WTC11 (cell line): ENCODE results near the gene GIPC3. TPM values are rescaled to one million over a fixed set of nuclear protein-coding genes. Genes with fewer than 3 reads are reported as not detected.

Experiments used
- ATAC-seq: fragments of 200-7000 bp; cut with Tn5 transposase; 2 replicates; pipeline ENCODE4 v1.10.0; 2021; ENCODE audit warnings: mild to moderate bottlenecking, moderate library complexity
- CTCF ChIA-PET: fragments of 300-600 bp; sonication (Branson Sonifier 250); formaldehyde crosslinking; loops from one replicate; lab custom pipeline; 2021; ENCODE audit warnings: antibody characterized with exemption; lab: Charles Lee
- POLR2A ChIA-PET: fragments of 350-600 bp; sonication (Branson Sonifier 250); formaldehyde crosslinking; loops from one replicate; lab custom pipeline; 2021; ENCODE audit warnings: antibody characterized with exemption; lab: Charles Lee
- DNase-seq: peaks from one replicate; pipeline ENCODE4 v3.0.0; 2021; ENCODE audit warnings: low spot score
- H3K27ac Mint-ChIP-seq: 2 replicates; pipeline ENCODE4 v1.8.0; 2021; ENCODE audit warnings: mixed read lengths
- H3K27me3 Mint-ChIP-seq: 2 replicates; pipeline ENCODE4 v1.8.0; 2021; ENCODE audit warnings: low read depth, mild to moderate bottlenecking, moderate library complexity, mixed read lengths
- H3K36me3 Mint-ChIP-seq: 2 replicates; pipeline ENCODE4 v1.8.0; 2021; ENCODE audit warnings: mixed read lengths
- H3K4me1 Mint-ChIP-seq: 2 replicates; pipeline ENCODE4 v1.8.0; 2022; ENCODE audit warnings: mixed read lengths
- H3K4me3 Mint-ChIP-seq: 2 replicates; pipeline ENCODE4 v1.8.0; 2021; ENCODE audit warnings: mild to moderate bottlenecking, moderate library complexity, mixed read lengths
- H3K9me3 Mint-ChIP-seq: 2 replicates; pipeline ENCODE4 v1.8.0; 2021; ENCODE audit warnings: mixed read lengths
- AR ChIP-seq: fragments of 250-450 bp; sonication (Bioruptor Pico); IDR thresholded peaks from 2 replicates; pipeline ENCODE4 v1.9.0; 2021; ENCODE audit warnings: mild to moderate bottlenecking
- CBFB ChIP-seq: sonication (generic); formaldehyde crosslinking; IDR thresholded peaks from 2 replicates; pipeline ENCODE4 v1.8.1; 2022; ENCODE audit warnings: mild to moderate bottlenecking, low read depth, missing genetic modification reagents
- FOXP1 ChIP-seq: sonication (generic); formaldehyde crosslinking; IDR thresholded peaks from 2 replicates; pipeline ENCODE4 v1.8.0; 2022; ENCODE audit warnings: missing genetic modification reagents, mild to moderate bottlenecking, moderate library complexity, borderline replicate concordance
- IRF2 ChIP-seq: sonication (generic); formaldehyde crosslinking; IDR thresholded peaks from 2 replicates; pipeline ENCODE4 v1.8.0; 2022; ENCODE audit warnings: low read depth, missing genetic modification reagents, borderline replicate concordance
- NR1H2 ChIP-seq: sonication (generic); formaldehyde crosslinking; IDR thresholded peaks from 2 replicates; pipeline ENCODE4 v1.9.0; 2021; ENCODE audit warnings: mild to moderate bottlenecking, moderate library complexity, missing genetic modification reagents
- NR3C1 ChIP-seq: sonication (generic); formaldehyde crosslinking; conservative IDR thresholded peaks from 2 replicates; pipeline ENCODE4 v1.8.1; 2023; ENCODE audit warnings: low read depth, mild to moderate bottlenecking, missing genetic modification reagents
- PRDM15 ChIP-seq: sonication (generic); formaldehyde crosslinking; IDR thresholded peaks from 2 replicates; pipeline ENCODE4 v1.8.0; 2022; ENCODE audit warnings: missing genetic modification reagents
- RELA ChIP-seq: sonication (generic); formaldehyde crosslinking; IDR thresholded peaks from 2 replicates; pipeline ENCODE4 v1.8.1; 2022; ENCODE audit warnings: missing genetic modification reagents, mild to moderate bottlenecking, borderline replicate concordance
- SMAD3 ChIP-seq: sonication (generic); formaldehyde crosslinking; IDR thresholded peaks from 2 replicates; pipeline ENCODE4 v1.8.0; 2022; ENCODE audit warnings: missing genetic modification reagents, mild to moderate bottlenecking, borderline replicate concordance
- TP53 ChIP-seq: sonication (generic); formaldehyde crosslinking; IDR thresholded peaks from 2 replicates; pipeline ENCODE4 v1.8.1; 2023; ENCODE audit warnings: mild to moderate bottlenecking, missing genetic modification reagents
- ZNF219 ChIP-seq: sonication (generic); formaldehyde crosslinking; IDR thresholded peaks from 2 replicates; pipeline ENCODE4 v1.8.0; 2023; ENCODE audit warnings: missing genetic modification reagents, mild to moderate bottlenecking, borderline replicate concordance
- total RNA-seq: library from RNA; stranded (reverse); gene quantifications from 3 replicates; pipeline ENCODE4 v1.2.3, GENCODE V29; 2021
- TF ChIP-seq, protein P1 (sequence below): sonication (generic); formaldehyde crosslinking; IDR thresholded peaks from 2 replicates; pipeline ENCODE4 v1.8.0; 2023; ENCODE audit warnings: missing genetic modification reagents
- TF ChIP-seq, protein P2 (sequence below): sonication (generic); formaldehyde crosslinking; IDR thresholded peaks from 2 replicates; pipeline ENCODE4 v1.8.0; 2023; ENCODE audit warnings: missing genetic modification reagents, mild to moderate bottlenecking, borderline replicate concordance
- TF ChIP-seq, protein P3 (sequence below): sonication (generic); formaldehyde crosslinking; IDR thresholded peaks from 2 replicates; pipeline ENCODE4 v1.8.0; 2023; ENCODE audit warnings: mild to moderate bottlenecking, missing genetic modification reagents

GIPC3 gene
- total RNA-seq, 1 experiment from 2014 or later: 1.0 TPM

DNA sequence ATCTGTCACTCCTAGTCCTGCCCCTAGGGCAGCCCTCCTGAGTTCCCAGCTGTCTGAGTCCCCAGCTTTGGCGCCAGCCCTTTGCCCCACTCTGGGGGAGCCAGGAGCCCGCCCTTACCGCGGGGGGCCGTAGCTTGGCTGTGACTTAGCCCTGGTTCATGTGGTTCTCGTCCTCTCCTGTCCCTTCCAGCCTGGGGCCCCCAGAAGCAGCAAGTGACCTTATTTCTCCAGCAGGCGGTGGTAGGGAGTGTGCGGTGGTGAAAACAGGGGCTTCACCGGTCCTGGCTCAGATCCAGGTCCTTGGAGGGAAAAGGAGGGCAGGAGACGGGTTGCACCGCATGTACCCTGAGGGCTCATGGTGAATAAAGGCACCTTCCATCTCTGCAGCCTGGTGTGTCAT lies 7.9 kb downstream of the GIPC3 start (continued):
- no peak for TF ChIP-seq RELA (CRISPR knock-in tag)
- no peak for TF ChIP-seq NR1H2 (CRISPR knock-in tag)
- TF ChIP-seq TP53: no peak
- TF ChIP-seq, protein P1, sequence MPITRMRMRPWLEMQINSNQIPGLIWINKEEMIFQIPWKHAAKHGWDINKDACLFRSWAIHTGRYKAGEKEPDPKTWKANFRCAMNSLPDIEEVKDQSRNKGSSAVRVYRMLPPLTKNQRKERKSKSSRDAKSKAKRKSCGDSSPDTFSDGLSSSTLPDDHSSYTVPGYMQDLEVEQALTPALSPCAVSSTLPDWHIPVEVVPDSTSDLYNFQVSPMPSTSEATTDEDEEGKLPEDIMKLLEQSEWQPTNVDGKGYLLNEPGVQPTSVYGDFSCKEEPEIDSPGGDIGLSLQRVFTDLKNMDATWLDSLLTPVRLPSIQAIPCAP: no peak
- TF ChIP-seq, protein P2, sequence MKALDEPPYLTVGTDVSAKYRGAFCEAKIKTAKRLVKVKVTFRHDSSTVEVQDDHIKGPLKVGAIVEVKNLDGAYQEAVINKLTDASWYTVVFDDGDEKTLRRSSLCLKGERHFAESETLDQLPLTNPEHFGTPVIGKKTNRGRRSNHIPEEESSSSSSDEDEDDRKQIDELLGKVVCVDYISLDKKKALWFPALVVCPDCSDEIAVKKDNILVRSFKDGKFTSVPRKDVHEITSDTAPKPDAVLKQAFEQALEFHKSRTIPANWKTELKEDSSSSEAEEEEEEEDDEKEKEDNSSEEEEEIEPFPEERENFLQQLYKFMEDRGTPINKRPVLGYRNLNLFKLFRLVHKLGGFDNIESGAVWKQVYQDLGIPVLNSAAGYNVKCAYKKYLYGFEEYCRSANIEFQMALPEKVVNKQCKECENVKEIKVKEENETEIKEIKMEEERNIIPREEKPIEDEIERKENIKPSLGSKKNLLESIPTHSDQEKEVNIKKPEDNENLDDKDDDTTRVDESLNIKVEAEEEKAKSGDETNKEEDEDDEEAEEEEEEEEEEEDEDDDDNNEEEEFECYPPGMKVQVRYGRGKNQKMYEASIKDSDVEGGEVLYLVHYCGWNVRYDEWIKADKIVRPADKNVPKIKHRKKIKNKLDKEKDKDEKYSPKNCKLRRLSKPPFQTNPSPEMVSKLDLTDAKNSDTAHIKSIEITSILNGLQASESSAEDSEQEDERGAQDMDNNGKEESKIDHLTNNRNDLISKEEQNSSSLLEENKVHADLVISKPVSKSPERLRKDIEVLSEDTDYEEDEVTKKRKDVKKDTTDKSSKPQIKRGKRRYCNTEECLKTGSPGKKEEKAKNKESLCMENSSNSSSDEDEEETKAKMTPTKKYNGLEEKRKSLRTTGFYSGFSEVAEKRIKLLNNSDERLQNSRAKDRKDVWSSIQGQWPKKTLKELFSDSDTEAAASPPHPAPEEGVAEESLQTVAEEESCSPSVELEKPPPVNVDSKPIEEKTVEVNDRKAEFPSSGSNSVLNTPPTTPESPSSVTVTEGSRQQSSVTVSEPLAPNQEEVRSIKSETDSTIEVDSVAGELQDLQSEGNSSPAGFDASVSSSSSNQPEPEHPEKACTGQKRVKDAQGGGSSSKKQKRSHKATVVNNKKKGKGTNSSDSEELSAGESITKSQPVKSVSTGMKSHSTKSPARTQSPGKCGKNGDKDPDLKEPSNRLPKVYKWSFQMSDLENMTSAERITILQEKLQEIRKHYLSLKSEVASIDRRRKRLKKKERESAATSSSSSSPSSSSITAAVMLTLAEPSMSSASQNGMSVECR (CRISPR knock-in tag): no peak
- no peak for TF ChIP-seq SMAD3 (CRISPR knock-in tag)

GRCh38 chr19:3595521-3596061 lies 10.3 kb downstream of the GIPC3 start:
- POLR2A ChIA-PET: no interaction called here
- no peak overlapping the region for H3K4me3 Mint-ChIP-seq
- CTCF ChIA-PET: interaction anchor here (0.9 to 1.1 kb wide), 2 partner anchors 71 to 166 kb away, joined by 3 read pairs; no protein-coding TSS in a partner anchor
- no peaks in the 10 kb centered on the region for H3K36me3 Mint-ChIP-seq
- DNase-seq: no peak
- peaks cover 13% of the 10 kb centered on the region for H3K9me3 Mint-ChIP-seq
- no peak for ATAC-seq
- peaks cover 23% of the 10 kb centered on the region for H3K27me3 Mint-ChIP-seq
- H3K4me1 Mint-ChIP-seq: no peaks in the 10 kb centered on the region
- H3K27ac Mint-ChIP-seq: no peak overlapping the region
- TF ChIP-seq, protein P3, sequence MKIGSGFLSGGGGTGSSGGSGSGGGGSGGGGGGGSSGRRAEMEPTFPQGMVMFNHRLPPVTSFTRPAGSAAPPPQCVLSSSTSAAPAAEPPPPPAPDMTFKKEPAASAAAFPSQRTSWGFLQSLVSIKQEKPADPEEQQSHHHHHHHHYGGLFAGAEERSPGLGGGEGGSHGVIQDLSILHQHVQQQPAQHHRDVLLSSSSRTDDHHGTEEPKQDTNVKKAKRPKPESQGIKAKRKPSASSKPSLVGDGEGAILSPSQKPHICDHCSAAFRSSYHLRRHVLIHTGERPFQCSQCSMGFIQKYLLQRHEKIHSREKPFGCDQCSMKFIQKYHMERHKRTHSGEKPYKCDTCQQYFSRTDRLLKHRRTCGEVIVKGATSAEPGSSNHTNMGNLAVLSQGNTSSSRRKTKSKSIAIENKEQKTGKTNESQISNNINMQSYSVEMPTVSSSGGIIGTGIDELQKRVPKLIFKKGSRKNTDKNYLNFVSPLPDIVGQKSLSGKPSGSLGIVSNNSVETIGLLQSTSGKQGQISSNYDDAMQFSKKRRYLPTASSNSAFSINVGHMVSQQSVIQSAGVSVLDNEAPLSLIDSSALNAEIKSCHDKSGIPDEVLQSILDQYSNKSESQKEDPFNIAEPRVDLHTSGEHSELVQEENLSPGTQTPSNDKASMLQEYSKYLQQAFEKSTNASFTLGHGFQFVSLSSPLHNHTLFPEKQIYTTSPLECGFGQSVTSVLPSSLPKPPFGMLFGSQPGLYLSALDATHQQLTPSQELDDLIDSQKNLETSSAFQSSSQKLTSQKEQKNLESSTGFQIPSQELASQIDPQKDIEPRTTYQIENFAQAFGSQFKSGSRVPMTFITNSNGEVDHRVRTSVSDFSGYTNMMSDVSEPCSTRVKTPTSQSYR (CRISPR knock-in tag): no peak
- TF ChIP-seq FOXP1 (CRISPR knock-in tag) (no peak), PRDM15 (CRISPR knock-in tag) (no peak), ZNF219 (no peak), IRF2 (CRISPR knock-in tag) (no peak), CBFB (CRISPR knock-in tag) (no peak), AR (CRISPR knock-in tag) (no peak), NR3C1 (CRISPR knock-in tag) (no peak)
